Left ventricle myocardium inferior (tissue), 1 donor: ENCODE measurements around the gene KIRREL3. TPM values are rescaled to one million over a fixed set of nuclear protein-coding genes. Genes with fewer than 3 reads are reported as not detected.

Experiments
- DNase-seq: peaks from one replicate; pipeline ENCODE4 v3.0.0-alpha.2; 2020
- H3K27ac ChIP-seq: fragments of 200-600 bp; replicated peaks from 2 replicates; pipeline ENCODE4 v1.8.0; 2021
- H3K27me3 ChIP-seq: fragments of 200-600 bp; 2 replicates; pipeline ENCODE4 v1.8.0; 2021; ENCODE audit warnings: low read depth
- H3K36me3 ChIP-seq: fragments of 200-600 bp; 2 replicates; pipeline ENCODE4 v1.8.0; 2021
- H3K4me1 ChIP-seq: fragments of 200-600 bp; 2 replicates; pipeline ENCODE4 v1.8.0; 2021
- H3K4me3 ChIP-seq: fragments of 200-600 bp; 2 replicates; pipeline ENCODE4 v1.8.0; 2021; ENCODE audit warnings: mild to moderate bottlenecking, moderate library complexity
- H3K9me3 ChIP-seq: fragments of 200-600 bp; replicated peaks from 2 replicates; pipeline ENCODE4 v1.8.0; 2021
- intact Hi-C: fragments of 100-400 bp; cut with micrococcal nuclease; formaldehyde crosslinking; loops from one replicate; pipeline ENCODE4 v1.11.0; 2022
- total RNA-seq: library from RNA; stranded (reverse); fragmentation: NEBNext Ultra II Directional; extraction: Animal tissue kit (Norgen Biotek cat#: 25700); gene quantifications from one replicate; pipeline ENCODE4 v1.2.1, GENCODE V29; 2021
- TF ChIP-seq, protein P1 (sequence below): fragments of 200-600 bp; IDR thresholded peaks from 2 replicates; pipeline ENCODE4 v1.8.0; 2021; ENCODE audit warnings: antibody characterized with exemption, mild to moderate bottlenecking, borderline replicate concordance
- donor health status: DM: no; HTN: yes; CAD: no; lungs with severe emphysema.

The KIRREL3 gene
- total RNA-seq, 1 donor from 2014 or later = 0.74 TPM

DNA sequence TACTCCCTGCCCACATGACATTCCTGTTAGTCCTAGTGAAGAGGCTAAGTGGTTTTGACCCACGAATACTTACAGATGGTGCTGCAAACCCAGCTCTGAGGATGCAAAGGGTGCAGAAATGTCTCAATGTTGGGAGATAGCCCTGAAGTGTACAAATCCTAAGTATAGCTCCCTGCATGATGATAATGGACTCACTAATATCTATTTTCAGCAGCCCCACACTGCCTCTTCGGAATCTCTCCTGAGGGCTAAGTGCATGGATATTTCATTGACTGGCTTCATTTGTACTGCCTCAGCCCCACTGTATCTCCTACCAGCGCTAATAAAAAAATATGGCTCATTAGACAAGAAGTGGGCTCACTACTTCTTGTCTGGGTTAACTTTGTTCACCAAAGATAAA is 114.5 kb downstream of the KIRREL3 start:
- H3K4me3 ChIP-seq = no peak overlapping the region
- peaks cover 14% of the 10 kb centered on the region for H3K27me3 ChIP-seq
- TF ChIP-seq, protein P1, sequence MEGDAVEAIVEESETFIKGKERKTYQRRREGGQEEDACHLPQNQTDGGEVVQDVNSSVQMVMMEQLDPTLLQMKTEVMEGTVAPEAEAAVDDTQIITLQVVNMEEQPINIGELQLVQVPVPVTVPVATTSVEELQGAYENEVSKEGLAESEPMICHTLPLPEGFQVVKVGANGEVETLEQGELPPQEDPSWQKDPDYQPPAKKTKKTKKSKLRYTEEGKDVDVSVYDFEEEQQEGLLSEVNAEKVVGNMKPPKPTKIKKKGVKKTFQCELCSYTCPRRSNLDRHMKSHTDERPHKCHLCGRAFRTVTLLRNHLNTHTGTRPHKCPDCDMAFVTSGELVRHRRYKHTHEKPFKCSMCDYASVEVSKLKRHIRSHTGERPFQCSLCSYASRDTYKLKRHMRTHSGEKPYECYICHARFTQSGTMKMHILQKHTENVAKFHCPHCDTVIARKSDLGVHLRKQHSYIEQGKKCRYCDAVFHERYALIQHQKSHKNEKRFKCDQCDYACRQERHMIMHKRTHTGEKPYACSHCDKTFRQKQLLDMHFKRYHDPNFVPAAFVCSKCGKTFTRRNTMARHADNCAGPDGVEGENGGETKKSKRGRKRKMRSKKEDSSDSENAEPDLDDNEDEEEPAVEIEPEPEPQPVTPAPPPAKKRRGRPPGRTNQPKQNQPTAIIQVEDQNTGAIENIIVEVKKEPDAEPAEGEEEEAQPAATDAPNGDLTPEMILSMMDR = no peak
- no peak for DNase-seq
- no peak overlapping the region for H3K27ac ChIP-seq
- no peaks in the 10 kb centered on the region for H3K9me3 ChIP-seq
- H3K36me3 ChIP-seq = no peaks in the 10 kb centered on the region
- H3K4me1 ChIP-seq = no peaks in the 10 kb centered on the region
- intact Hi-C loops = no loop called here

DNA sequence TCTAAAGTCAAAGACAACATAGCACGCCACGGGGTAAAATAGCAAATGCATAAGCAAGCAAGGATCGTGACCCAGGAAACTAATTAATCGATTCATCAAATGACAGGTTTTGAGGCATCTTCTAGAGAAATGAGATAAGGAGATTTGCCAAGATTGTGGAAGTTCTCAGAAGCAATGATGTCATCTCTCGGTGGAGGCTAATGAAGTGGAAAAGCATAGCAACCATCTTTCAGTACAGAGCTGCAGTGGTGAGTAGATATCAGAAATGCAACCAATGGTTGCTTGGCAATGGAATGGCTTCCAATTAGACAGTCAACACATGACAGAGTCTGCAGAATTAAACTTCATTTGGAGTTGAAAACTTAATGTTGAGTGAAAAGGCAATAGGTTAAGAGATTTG is 116.0 kb downstream of the KIRREL3 start:
- H3K27ac ChIP-seq = no peak overlapping the region
- H3K36me3 ChIP-seq = no peaks in the 10 kb centered on the region
- no peaks in the 10 kb centered on the region for H3K4me1 ChIP-seq
- no peak for DNase-seq
- H3K9me3 ChIP-seq = no peaks in the 10 kb centered on the region
- no peak overlapping the region for H3K4me3 ChIP-seq
- peaks cover 14% of the 10 kb centered on the region for H3K27me3 ChIP-seq
- intact Hi-C loops = no loop called here
- TF ChIP-seq, protein P1 = no peak

DNA sequence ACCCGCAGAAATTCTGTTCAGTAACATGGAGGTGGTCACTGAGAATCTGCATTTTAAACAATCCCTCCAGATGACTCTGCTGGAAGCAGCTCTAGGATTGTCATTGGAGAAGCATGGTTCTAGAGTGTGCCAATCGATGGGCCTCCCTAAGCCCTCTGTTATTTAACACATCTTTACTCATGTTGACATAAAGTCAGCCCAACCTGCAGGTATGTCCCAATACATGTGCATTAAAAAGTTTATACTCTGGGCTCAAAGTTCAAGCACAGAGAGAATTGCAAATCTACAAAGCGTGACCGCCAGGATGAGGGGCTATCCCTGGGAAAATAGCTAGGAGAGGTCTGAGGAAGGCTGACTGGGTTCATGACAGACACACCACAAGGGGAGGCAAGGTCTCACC is 116.4 kb downstream of the KIRREL3 start:
- no peaks in the 10 kb centered on the region for H3K36me3 ChIP-seq
- peaks cover 14% of the 10 kb centered on the region for H3K27me3 ChIP-seq
- no peaks in the 10 kb centered on the region for H3K9me3 ChIP-seq
- no peak overlapping the region for H3K27ac ChIP-seq
- no peak overlapping the region for H3K4me3 ChIP-seq
- intact Hi-C loops = no loop called here
- TF ChIP-seq, protein P1 = no peak
- no peak for DNase-seq
- H3K4me1 ChIP-seq = no peaks in the 10 kb centered on the region

DNA sequence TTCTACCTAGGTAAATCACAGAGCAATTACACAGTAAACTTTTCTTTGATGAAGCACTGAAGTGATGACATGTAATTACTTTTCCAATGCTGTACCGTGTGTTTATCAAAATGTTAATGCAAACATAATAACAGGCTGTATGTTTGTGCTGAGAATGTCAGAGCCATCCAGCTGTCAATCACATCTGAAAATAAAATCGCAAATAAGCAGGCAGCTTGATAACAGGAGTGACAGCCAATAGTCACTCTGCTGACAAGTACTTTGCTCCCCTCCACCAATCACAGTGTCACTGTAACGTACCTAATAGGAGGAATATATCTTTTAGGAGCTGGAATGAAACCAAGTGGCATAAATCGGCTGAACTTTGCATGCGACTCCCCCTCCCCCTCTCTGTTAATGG is 119.7 kb downstream of the KIRREL3 start:
- Histone ChIP-seq H3K4me1 (no peaks in the 10 kb centered on the region), H3K9me3 (no peaks in the 10 kb centered on the region), H3K36me3 (no peaks in the 10 kb centered on the region), H3K4me3 (no peak overlapping the region), H3K27ac (no peak overlapping the region), H3K27me3 (peaks cover 38% of the 10 kb centered on the region)
- intact Hi-C loops = no loop called here
- no peak for DNase-seq
- TF ChIP-seq, protein P1 = no peak

DNA sequence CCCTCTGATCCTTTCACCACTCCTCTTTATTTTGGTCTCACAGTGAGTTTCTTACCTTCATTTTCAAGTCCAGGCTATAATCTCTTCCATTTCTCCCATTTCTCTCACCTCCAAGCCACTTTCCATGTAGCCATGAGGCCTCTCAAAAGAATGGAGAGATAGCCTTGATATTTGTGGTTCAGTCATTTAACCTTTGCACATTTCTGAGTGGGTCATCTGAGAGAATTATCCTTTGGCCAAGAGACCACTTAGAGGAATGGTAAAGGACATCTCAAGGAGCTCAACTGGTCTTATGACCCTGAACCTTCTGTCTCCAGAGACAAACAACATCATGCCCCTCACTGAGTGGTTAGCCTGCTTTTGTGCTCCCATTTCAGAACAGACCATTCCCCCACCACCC is 121.1 kb downstream of the KIRREL3 start:
- no peaks in the 10 kb centered on the region for H3K36me3 ChIP-seq
- H3K27ac ChIP-seq = no peak overlapping the region
- no peaks in the 10 kb centered on the region for H3K9me3 ChIP-seq
- no peak for DNase-seq
- no peak overlapping the region for H3K4me3 ChIP-seq
- H3K27me3 ChIP-seq = peaks cover 46% of the 10 kb centered on the region
- no peaks in the 10 kb centered on the region for H3K4me1 ChIP-seq
- intact Hi-C loops = no loop called here
- TF ChIP-seq, protein P1 = no peak
